Activated T-helper 9 cell treated with anti-CD3 and anti-CD28 coated beads, Interleukin-2, amount 50 U/mL, for 16 hours (primary cell): ENCODE data around the gene DYNLT1.
"Not testable (repeated sequence)": the region's sequence is repeated elsewhere in the genome, so short reads cannot be mapped to it uniquely, and the experiment has no call there.

ENCODE experiments used
- DNase-seq: peaks from one replicate; pipeline ENCODE4 v3.0.0-alpha.2; 2020; ENCODE audit warnings: low read depth

DYNLT1 gene

DNA sequence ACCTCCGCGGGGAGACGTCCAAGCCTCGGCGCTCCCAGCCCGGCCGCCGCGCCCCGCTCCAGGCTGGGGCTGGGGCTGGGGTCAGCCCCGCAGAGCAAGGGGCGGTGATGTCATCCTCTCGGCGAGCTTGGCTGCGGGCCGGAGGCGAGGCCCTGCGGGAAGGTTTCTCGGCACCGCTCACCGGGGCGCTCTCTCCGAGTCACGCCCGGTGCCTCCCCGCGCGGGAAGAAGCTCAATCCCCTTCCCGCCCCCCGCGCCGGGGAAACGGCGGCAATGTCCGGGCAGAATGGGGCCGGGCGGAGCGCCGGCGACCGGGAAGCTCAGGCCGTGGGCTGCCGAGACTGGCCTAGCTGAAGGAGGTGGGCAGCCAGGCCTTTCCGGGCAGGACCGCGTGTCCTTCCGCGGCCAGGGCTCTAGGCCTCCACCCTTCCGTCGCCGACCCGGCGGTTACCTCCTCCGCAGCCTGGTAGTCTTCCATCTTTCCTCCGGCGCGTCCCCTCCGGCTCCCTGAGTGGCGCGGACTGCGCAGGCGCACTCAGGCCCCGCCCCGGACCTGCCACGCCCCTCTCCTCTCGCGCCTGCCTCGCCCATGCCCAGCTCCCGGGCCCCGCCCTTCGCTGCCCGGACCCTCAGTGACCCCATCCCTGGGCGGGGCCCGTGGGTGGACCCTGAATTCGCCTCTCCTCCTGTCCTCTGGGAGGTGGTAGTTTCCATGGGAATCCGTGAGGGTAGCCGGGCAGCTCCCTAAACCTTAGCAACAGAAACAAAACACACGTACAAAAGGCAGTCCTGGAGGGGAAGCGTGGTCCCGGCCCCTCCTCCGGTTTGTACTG is at the start of gene DYNLT1:
DYNLT1 (minus strand) TSS at position 513 of the 833 bp plus-strand sequence; CDS start at position 478, 35 bp downstream.
- DNase-seq = peak; percentile 88

DNA sequence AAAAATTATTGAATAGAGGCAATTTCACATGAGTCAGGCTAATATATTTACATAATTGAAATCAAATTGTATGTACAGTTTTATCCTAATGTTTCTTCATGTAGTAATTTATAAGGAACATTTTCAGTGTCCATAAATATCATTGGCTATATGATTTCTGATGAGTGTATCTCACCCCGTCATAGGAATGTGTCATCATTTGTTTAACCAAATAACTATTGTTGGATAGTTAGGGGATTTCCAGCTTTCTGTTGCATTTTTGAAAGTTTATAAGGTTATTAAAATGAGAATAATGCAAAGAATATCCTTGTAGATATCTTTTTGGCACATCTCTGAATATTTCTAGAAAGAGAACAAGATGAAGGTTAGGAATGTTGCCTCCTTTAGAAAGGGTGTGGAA is 44.3 kb upstream of the DYNLT1 start:
- no peak for DNase-seq

- DNase-seq = no peak
Measured at GRCh38 chr6:158687506-158687905, 43.0 kb upstream of the DYNLT1 start.

GRCh38 chr6:158686791-158687381 is 42.3 kb upstream of the DYNLT1 start:
- peak; percentile 7 for DNase-seq

- DNase-seq = no peak
Measured at GRCh38 chr6:158686311-158686710, 41.8 kb upstream of the DYNLT1 start.

DNA sequence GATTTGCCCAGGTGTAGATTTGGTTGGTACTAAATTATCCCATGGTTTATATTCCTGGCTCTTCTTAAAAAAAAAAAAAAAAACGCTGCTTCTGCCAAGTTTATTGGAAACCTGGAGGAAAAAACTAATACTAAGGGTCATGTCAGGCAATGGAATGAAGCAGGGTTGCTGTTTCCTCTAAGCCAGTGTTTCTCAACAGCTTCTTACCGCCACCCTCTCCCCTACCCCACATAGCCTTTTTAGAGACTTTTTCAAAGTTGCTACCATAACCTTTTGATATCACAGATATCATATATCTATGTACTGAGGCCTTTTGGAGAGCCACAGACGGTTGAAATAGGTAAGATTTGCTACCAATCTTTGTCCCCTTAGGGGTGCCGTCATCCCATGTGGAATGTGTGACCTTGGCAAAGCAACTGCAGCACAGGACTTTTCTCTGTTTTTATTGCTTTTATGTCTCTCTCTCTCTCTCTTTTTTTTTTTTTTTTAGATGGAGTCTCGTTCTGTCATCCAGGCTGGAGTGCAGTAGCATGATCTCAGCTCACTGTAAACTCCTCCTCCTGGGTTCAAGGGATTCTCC is 40.3 kb upstream of the DYNLT1 start:
- DNase-seq = no peak

- DNase-seq = no peak
Measured at GRCh38 chr6:158684311-158684710, 39.8 kb upstream of the DYNLT1 start.

DNA sequence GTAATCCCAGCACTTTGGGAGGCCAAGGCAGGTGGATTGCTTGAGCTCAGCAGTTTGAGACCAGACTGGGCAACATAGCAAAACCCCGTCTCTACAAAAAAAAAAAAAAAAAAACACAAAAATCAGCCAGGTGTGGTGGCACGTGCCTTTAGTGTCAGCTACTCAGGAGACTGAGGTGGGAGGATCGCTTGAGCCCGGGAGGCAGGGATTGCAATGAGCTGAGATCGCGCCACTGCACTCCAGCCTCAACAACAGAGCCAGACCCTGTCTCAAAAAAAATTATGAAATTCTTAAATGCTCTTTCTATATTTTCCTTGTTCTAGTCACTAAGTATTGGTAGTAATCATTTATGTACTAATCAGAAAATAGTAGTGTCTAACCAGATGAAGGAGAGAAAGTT is 35.9 kb upstream of the DYNLT1 start:
- DNase-seq = no peak

DNA sequence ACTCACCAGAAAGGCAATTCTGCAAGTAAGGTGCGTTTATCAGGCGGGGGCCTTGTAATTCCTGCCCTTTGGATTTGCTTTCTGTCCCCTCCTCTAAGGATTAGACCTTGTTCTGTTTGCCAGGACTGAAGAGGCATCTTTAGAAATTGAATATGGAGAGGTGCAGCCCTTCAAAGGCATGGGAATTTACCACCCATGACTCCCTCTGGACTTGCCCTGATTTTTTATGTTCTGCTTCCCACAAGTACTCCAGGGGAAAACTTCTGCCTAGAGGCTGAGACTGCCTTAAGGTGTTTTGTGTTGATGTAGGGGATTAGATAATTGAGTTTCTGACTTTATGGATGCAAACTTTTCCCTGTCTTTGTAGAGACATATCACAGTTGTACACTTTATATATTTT is 35.5 kb upstream of the DYNLT1 start:
- DNase-seq = no peak

DNA sequence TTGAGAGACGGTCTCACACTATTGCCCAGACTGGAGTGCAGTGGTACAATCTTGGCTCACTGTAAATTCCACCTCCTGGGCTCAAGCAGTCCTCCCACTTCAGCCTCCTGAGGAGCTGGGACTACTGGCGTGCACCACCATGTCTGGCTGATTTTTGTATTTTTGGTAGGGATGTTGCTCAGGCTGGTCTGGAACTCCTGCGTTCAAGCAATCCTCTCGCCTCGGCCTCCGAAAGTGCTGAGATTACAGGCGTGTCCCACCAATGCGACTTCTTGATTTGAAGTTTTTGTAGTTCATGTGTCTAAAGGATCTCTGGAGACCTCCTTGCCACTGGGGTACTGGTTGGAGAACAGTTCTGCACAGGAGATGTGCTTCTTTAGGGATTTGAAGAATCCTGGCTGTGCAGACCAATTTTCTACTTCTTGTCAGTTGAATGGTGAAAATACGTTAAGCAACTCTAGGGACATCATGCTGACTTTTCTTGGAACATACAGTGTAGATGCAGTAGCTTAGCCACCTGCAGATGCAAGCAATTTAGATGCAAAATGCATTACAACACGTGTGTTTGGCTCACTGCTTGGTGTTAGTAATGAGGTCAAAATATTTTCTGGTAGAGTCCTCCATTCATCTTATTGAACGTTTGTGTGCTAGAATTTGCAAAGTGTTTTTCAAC is 33.5 kb upstream of the DYNLT1 start:
- DNase-seq = no peak

DNA sequence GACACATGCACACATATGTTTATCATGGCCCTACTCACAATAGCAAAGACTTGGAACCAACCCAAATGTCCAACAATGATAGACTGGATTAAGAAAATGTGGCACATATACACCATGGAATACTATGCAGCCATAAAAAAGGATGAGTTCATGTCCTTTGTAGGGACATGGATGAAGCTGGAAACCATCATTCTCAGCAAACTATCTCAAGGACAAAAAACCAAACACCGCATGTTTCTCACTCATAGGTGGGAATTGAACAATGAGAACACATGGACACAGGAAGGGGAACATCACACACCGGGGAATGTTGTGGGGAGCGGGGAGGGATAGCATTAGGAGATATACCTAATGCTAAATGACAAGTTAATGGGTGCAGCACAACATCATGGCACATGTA is 32.6 kb upstream of the DYNLT1 start:
- DNase-seq = not testable (repeated sequence)

GRCh38 chr6:158674342-158675131 is 30.0 kb upstream of the DYNLT1 start:
- no peak for DNase-seq

DNA sequence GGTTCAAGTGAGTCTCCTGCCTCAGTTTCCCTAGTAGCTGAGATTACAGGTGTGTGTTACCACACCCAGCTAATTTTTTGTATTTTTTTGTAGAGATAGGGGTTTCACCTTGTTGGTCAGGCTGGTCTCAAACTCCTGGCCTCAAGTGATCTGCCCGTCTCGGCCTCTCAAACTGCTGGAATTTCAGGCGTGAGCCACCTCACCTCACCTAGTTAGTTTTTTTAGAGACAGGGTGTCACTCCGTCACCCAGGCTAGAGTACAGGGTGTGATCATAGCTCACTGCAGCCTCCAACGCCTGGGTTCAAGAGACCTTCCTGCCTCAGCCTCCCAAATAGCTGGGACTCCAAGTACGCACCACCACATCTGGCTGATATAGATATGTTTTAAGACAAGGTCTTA is 28.2 kb upstream of the DYNLT1 start:
- DNase-seq = no peak

GRCh38 chr6:158672119-158672518 is 27.6 kb upstream of the DYNLT1 start:
- not testable (repeated sequence) for DNase-seq

DNA sequence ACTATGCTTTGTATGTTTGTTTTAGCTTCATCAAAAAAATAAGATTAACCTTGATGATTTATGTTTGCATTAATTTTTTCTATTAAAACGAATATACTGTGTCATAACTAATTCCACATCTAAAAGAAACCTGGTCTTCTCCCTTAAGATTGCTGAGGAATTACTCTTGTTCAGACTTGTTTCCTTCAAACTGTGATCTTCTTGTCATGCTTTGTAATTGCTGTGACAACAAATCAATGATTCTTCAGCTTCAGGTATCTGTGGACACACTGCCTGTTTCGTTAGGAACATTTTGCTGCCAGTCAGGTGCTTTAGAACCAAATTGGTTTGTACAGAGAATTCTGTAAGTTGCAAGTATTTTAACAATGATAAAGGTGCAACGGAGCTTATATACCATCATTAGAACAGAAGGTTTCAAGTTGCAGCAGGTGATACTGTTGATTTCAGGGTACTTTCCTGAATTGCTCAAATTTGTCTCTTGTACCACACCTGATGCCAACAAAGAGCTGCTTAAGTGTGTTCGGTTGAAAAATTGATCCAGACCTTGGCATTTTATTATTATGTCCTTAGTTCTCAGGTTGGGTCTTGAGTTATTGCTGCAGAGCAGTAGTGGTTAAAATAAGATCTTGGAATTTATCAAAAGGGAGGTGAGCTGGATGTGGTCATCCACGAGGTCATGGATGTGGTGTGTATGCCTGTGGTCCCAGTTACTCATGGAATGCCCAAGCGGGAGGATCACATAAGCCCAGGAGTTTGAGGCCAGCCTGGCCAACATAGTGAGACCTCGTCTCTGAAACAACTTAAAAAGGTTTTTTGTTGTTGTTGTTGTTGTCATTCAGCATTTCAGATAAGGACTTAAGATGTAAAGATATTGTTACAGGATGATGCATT is 24.8 kb upstream of the DYNLT1 start:
- DNase-seq = no peak

DNA sequence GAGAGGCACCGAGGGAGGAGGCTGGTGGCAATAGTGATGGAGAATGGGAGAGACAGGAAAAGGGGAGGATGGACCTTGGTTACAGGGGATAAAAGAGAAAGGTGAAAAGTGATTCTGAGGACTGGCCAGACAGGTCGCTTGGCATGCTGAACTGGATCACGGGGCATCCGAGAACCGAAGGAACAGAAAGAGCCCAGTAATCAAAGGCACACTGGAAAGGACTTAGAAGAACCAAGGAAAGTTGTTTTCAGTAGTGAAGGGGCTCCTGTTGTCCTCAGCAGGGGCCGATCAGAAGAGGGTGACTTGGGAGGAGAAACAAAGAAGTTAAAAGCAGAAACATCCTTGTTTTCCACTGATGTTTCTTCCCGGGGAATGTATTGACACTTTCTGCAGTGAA is 24.2 kb upstream of the DYNLT1 start:
- no peak for DNase-seq

DNA sequence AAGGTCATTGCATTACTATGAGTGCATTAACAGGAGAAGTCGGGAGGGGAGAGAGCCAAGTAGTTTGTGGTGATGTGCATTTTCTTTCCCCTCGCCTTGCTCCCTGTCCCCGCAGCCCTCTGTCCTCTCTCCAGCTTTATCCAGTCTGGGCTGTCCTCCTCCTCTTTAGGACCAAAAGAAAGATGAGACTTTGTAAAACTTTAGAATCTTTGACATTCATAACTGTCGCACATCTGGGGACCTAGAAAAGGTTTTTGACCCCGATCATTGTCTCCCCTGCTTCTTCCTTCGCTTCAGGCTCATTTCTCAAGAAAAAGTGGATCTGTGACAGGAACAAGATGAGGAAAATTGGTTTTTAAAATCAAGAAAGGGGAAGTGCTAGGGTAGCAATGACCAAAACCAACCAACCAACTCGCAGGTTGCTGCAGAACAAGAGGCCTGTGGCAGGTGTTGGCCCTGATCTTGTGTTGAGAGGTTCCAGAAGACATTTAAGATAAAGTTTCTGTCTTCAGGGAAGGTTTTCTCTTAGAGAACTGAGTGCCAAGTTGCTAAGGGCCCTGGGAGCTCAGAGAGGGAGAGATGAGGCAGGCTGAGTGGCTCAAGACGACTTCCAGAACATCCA is 22.9 kb upstream of the DYNLT1 start:
- no peak for DNase-seq

GRCh38 chr6:158666628-158667359 is 22.3 kb upstream of the DYNLT1 start:
- DNase-seq = no peak

GRCh38 chr6:158665332-158665731 is 20.8 kb upstream of the DYNLT1 start:
- no peak for DNase-seq
